K562 (cell line): Measurements from ENCODE around the gene MMP15.

Experiments
- CHD2 ChIP-seq: IDR thresholded peaks from 2 replicates; pipeline ENCODE4 v1.6.1; 2011; ENCODE audit warnings: low read depth, low read length
- EZH2 ChIP-seq: IDR thresholded peaks from 2 replicates; pipeline ENCODE4 v1.6.1; 2012; ENCODE audit warnings: low read depth, mild to moderate bottlenecking, inconsistent platforms, low read length, borderline replicate concordance
- FOXM1 ChIP-seq, 2 experiments: fragments of 450-650 bp in 1 of 2; sonication (generic) in 1 of 2; formaldehyde crosslinking in 1 of 2; IDR thresholded peaks; 2 replicates each; pipeline versions ENCODE4 v1.6.1 to v1.9.0; 2017 to 2022; ENCODE audit warnings: low read depth in 2 of 2, mild to moderate bottlenecking in 2 of 2, missing genetic modification reagents in 1 of 2, moderate library complexity in 1 of 2
- NFIC ChIP-seq: fragments of 450-650 bp; IDR thresholded peaks from 2 replicates; pipeline ENCODE4 v1.6.1; 2017; ENCODE audit warnings: mild to moderate bottlenecking, inconsistent platforms
- NFXL1 ChIP-seq: fragments of 450-650 bp; formaldehyde crosslinking; IDR thresholded peaks from 2 replicates; pipeline ENCODE4 v1.4.0; 2021; ENCODE audit warnings: mild to moderate bottlenecking
- NR4A1 ChIP-seq, 2 experiments: fragments of 250-450 bp in 1 of 2; fragments of 450-650 bp in 1 of 2; sonication (Bioruptor Pico) in 1 of 2; IDR thresholded peaks; 2 replicates each; pipeline versions ENCODE4 v1.4.0 to v1.6.1; 2016 to 2020; ENCODE audit warnings: mild to moderate bottlenecking in 2 of 2, missing compliant biosample characterization in 1 of 2, missing genetic modification characterization in 1 of 2, moderate library complexity in 1 of 2
- SMARCA4 ChIP-seq: fragments of 450-650 bp; IDR thresholded peaks from 2 replicates; pipeline ENCODE4 v1.6.1; 2016
- ZNF24 ChIP-seq: fragments of 450-650 bp; IDR thresholded peaks from 2 replicates; pipeline ENCODE4 v1.6.1; 2016
- ZNF384 ChIP-seq: IDR thresholded peaks from 2 replicates; pipeline ENCODE4 v1.6.1; 2012; ENCODE audit warnings: low read depth, low read length, improper control_type of control experiment
- TF ChIP-seq, protein P1 (sequence below), 2 experiments: fragments of 450-650 bp; formaldehyde crosslinking in 1 of 2; IDR thresholded peaks; 2 replicates each; pipeline versions ENCODE4 v1.4.0 to v1.6.1; 2014 to 2020; ENCODE audit warnings: mild to moderate bottlenecking in 2 of 2, borderline replicate concordance in 1 of 2, low read depth in 1 of 2

DNA sequence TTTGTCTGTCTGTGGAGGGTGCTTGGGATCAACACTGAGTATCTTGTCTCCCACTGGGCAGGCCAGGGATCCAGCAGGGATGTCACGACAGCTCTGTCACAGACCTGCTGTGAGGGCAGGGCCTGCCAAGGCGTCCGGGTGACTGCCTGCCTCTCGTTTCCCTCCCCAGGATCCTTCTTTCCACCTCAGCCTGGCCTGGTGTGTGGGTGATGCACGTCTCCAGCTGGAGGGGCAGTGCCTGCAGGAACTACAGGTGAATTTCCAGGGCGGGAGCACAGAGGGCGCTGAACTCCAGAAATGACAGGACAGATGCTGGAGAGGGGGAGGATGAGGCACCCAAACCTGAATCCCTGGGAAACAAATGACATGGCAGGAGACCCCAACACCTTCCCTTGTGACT lies 6.8 kb upstream of the MMP15 start:
- no peak for TF ChIP-seq CHD2
- TF ChIP-seq ZNF24 = no peak
- TF ChIP-seq NR4A1 (CRISPR knock-in tag; IDR thresholded peaks at IDR 0.05) = no peak
- no peak for TF ChIP-seq NR4A1 (tag; IDR thresholded peaks at IDR 0.05)
- TF ChIP-seq ZNF384 = no peak
- no peak for TF ChIP-seq NFIC
- no peak for TF ChIP-seq FOXM1 (IDR thresholded peaks at IDR 0.05; ENCODE audit: low read depth)
- TF ChIP-seq FOXM1 (CRISPR knock-in tag; IDR thresholded peaks at IDR 0.05; ENCODE audit: low read depth) = no peak
- no peak for TF ChIP-seq SMARCA4
- TF ChIP-seq EZH2 = no peak
- TF ChIP-seq NFXL1 = no peak
- TF ChIP-seq, protein P1, sequence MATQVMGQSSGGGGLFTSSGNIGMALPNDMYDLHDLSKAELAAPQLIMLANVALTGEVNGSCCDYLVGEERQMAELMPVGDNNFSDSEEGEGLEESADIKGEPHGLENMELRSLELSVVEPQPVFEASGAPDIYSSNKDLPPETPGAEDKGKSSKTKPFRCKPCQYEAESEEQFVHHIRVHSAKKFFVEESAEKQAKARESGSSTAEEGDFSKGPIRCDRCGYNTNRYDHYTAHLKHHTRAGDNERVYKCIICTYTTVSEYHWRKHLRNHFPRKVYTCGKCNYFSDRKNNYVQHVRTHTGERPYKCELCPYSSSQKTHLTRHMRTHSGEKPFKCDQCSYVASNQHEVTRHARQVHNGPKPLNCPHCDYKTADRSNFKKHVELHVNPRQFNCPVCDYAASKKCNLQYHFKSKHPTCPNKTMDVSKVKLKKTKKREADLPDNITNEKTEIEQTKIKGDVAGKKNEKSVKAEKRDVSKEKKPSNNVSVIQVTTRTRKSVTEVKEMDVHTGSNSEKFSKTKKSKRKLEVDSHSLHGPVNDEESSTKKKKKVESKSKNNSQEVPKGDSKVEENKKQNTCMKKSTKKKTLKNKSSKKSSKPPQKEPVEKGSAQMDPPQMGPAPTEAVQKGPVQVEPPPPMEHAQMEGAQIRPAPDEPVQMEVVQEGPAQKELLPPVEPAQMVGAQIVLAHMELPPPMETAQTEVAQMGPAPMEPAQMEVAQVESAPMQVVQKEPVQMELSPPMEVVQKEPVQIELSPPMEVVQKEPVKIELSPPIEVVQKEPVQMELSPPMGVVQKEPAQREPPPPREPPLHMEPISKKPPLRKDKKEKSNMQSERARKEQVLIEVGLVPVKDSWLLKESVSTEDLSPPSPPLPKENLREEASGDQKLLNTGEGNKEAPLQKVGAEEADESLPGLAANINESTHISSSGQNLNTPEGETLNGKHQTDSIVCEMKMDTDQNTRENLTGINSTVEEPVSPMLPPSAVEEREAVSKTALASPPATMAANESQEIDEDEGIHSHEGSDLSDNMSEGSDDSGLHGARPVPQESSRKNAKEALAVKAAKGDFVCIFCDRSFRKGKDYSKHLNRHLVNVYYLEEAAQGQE (IDR thresholded peaks at IDR 0.05; ENCODE audit: borderline replicate concordance) = no peak
- TF ChIP-seq, protein P1 (CRISPR knock-in tag; IDR thresholded peaks at IDR 0.05; ENCODE audit: low read depth) = no peak
